Activated T-helper 2 cell treated with anti-CD3 and anti-CD28 coated beads, Interferon-gamma antibody, Interleukin-2, Interleukin-4, amounts not matched to agents 10 μg/mL and 5 μg/mL and 100 μg/mL, durations not matched to agents 14 hours and 24 hours and 36 hours (primary cell): ENCODE data around the gene MREG. TPM values are rescaled to one million over a fixed set of nuclear protein-coding genes. Genes with fewer than 3 reads are reported as not detected.
"Not testable (repeated sequence)": the region's sequence is repeated elsewhere in the genome, so short reads cannot be mapped to it uniquely, and the experiment has no call there.

Source experiments
- DNase-seq: peaks from one replicate; pipeline ENCODE4 v3.0.0; 2021; ENCODE audit warnings: low spot score
- H3K27ac Mint-ChIP-seq: one replicate; pipeline ENCODE4 v1.8.0; 2021; ENCODE audit warnings: mixed read lengths
- H3K27me3 Mint-ChIP-seq: one replicate; pipeline ENCODE4 v1.8.0; 2021; ENCODE audit warnings: low read depth, mixed read lengths
- H3K36me3 Mint-ChIP-seq: one replicate; pipeline ENCODE4 v1.8.0; 2021; ENCODE audit warnings: low read depth, mixed read lengths
- H3K4me1 Mint-ChIP-seq: one replicate; pipeline ENCODE4 v1.8.0; 2021; ENCODE audit warnings: low read depth, mixed read lengths
- H3K4me3 Mint-ChIP-seq: one replicate; pipeline ENCODE4 v1.8.0; 2021; ENCODE audit warnings: low read depth, mild to moderate bottlenecking, moderate library complexity, mixed read lengths
- H3K9me3 Mint-ChIP-seq: one replicate; pipeline ENCODE4 v1.8.0; 2021; ENCODE audit warnings: mixed read lengths
- intact Hi-C: fragments of 100-400 bp; cut with micrococcal nuclease; formaldehyde crosslinking; loops from one replicate; pipeline ENCODE4 v1.15.1; 2023
- total RNA-seq: library from RNA; stranded (reverse); gene quantifications from 2 replicates; pipeline ENCODE4 v1.2.3, GENCODE V29; 2022

The MREG gene
- total RNA-seq, 1 donor from 2014 or later = 15.3 TPM

GRCh38 chr2:216015722-216016464 is 2.5 kb upstream of the MREG start:
- Mint-ChIP-seq H3K36me3 (no peaks in the 10 kb centered on the region), H3K4me3 (peak overlapping the region; percentile 1), H3K4me1 (peaks cover 50% of the 10 kb centered on the region), H3K27me3 (no peaks in the 10 kb centered on the region), H3K9me3 (no peaks in the 10 kb centered on the region), H3K27ac (peak overlapping the region; percentile 64)
- peak; percentile 53 for DNase-seq
- intact Hi-C loops = loop anchor here (1.0 to 10.0 kb wide), 4 partner anchors 10 to 271 kb away; no protein-coding TSS in a partner anchor

DNA sequence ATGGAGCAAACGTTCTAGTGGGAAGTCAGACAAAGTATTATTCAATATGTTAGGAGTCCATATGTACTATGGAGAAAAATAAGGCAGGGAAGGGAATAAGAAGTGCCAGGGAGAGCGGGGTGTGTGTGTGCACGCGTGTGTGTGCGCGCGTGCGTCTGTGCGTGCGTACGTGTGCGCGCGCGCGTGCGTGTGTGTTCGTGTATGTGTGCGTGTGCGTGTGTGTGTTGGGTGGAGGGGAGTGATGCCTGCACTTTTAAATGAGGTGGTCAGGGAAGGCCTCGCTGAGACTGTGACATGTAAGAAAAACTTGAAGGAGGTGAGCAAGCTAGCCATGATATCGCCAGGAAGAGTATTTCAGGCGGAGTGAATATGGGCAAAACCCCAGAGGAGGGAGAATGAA is 1.6 kb upstream of the MREG start:
- intact Hi-C loops = loop anchor here (10.0 kb wide), 1 partner anchor 270 kb away; no protein-coding TSS in a partner anchor
- peak overlapping the region; percentile 64 for H3K27ac Mint-ChIP-seq
- no peaks in the 10 kb centered on the region for H3K9me3 Mint-ChIP-seq
- no peaks in the 10 kb centered on the region for H3K36me3 Mint-ChIP-seq
- H3K4me3 Mint-ChIP-seq = no peak overlapping the region
- DNase-seq = no peak
- peaks cover 50% of the 10 kb centered on the region for H3K4me1 Mint-ChIP-seq
- H3K27me3 Mint-ChIP-seq = no peaks in the 10 kb centered on the region

- H3K4me3 Mint-ChIP-seq = peak overlapping the region; percentile 52
- H3K4me1 Mint-ChIP-seq = peaks cover 54% of the 10 kb centered on the region
- no peaks in the 10 kb centered on the region for H3K36me3 Mint-ChIP-seq
- H3K27me3 Mint-ChIP-seq = no peaks in the 10 kb centered on the region
- H3K27ac Mint-ChIP-seq = peak overlapping the region; percentile 32
- no peaks in the 10 kb centered on the region for H3K9me3 Mint-ChIP-seq
- DNase-seq = no peak
- intact Hi-C loops = loop anchor here (10.0 kb wide), 1 partner anchor 269 kb away; no protein-coding TSS in a partner anchor
These were observed 655 bp upstream of the MREG start for GRCh38 chr2:216014006-216014405.

GRCh38 chr2:216012830-216013079 is 596 bp downstream of the MREG start:
- no peak for DNase-seq
- intact Hi-C loops = loop anchor here (2.0 to 10.0 kb wide), 2 partner anchors 62 to 268 kb away; no protein-coding TSS in a partner anchor
- peak overlapping the region; percentile 53 for H3K27ac Mint-ChIP-seq
- H3K4me1 Mint-ChIP-seq = peaks cover 51% of the 10 kb centered on the region
- H3K4me3 Mint-ChIP-seq = peak overlapping the region; percentile 90
- H3K9me3 Mint-ChIP-seq = no peaks in the 10 kb centered on the region
- H3K36me3 Mint-ChIP-seq = no peaks in the 10 kb centered on the region
- no peaks in the 10 kb centered on the region for H3K27me3 Mint-ChIP-seq

- Mint-ChIP-seq H3K27ac (peak overlapping the region; percentile 53), H3K9me3 (no peaks in the 10 kb centered on the region), H3K36me3 (no peaks in the 10 kb centered on the region), H3K27me3 (no peaks in the 10 kb centered on the region), H3K4me1 (peaks cover 47% of the 10 kb centered on the region), H3K4me3 (peak overlapping the region; percentile 90)
- intact Hi-C loops = loop anchor here (2.0 to 10.0 kb wide), 2 partner anchors 61 to 267 kb away; no protein-coding TSS in a partner anchor
- no peak for DNase-seq
These were observed 1.1 kb downstream of the MREG start for GRCh38 chr2:216012133-216012829.

DNA sequence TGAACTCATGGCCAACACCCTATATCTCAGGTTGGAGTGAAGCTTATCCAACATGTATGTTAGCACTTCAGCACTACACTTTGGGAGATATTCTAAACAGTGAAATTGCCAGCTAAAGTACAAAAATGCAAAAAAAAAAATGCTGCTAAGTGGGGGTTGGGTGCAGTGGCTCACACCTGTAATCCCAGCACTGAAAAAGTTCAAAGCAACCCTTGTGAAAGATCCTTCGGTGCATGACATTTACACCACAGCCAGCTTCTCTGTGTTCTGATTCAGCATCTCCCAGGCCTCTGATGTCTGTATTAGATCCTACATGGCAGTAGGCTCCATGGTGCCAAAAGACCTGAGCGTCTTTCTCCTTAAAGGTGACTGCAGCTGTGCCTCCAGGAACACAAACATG is 4.1 kb downstream of the MREG start:
- not testable (repeated sequence) for H3K9me3 Mint-ChIP-seq, DNase-seq, H3K27ac Mint-ChIP-seq, H3K4me3 Mint-ChIP-seq, H3K36me3 Mint-ChIP-seq, H3K27me3 Mint-ChIP-seq
- H3K4me1 Mint-ChIP-seq = peaks cover 46% of the 10 kb centered on the region
- intact Hi-C loops = loop anchor here (5.0 kb wide), 1 partner anchor 42 kb away; no protein-coding TSS in a partner anchor

DNA sequence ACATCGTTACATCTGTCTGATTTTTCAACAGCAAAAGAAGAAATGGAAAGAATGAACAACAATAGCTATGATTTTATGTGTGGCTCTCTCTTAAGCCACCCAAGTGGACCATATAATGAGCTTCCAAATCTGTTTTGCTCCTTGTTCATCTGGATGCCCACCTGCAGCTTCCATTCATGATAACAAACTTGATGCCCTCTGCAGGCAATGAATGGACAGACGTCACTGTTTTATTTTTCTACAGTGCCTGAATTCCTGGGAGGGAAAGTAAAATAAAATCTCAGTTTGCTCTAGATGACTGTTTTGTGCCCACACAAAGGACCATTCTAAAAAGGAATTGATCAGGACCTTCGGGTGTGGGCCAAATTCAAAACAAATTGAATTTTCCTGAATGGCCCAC is 5.0 kb downstream of the MREG start:
- no peaks in the 10 kb centered on the region for H3K9me3 Mint-ChIP-seq
- intact Hi-C loops = loop anchor here (5.0 kb wide), 1 partner anchor 41 kb away; no protein-coding TSS in a partner anchor
- H3K27me3 Mint-ChIP-seq = no peaks in the 10 kb centered on the region
- H3K36me3 Mint-ChIP-seq = peaks cover 7% of the 10 kb centered on the region
- H3K4me1 Mint-ChIP-seq = peaks cover 51% of the 10 kb centered on the region
- H3K27ac Mint-ChIP-seq = no peak overlapping the region
- no peak for DNase-seq
- no peak overlapping the region for H3K4me3 Mint-ChIP-seq

GRCh38 chr2:216006164-216006663 is 7.1 kb downstream of the MREG start:
- Mint-ChIP-seq H3K36me3 (peaks cover 8% of the 10 kb centered on the region), H3K4me3 (peak overlapping the region; percentile 62), H3K4me1 (peaks cover 47% of the 10 kb centered on the region), H3K27ac (peak overlapping the region; percentile 96), H3K27me3 (no peaks in the 10 kb centered on the region), H3K9me3 (no peaks in the 10 kb centered on the region)
- DNase-seq = peak; percentile 27
- intact Hi-C loops = loop anchor here (1.0 to 5.0 kb wide), 3 partner anchors 10 to 39 kb away; no protein-coding TSS in a partner anchor

DNA sequence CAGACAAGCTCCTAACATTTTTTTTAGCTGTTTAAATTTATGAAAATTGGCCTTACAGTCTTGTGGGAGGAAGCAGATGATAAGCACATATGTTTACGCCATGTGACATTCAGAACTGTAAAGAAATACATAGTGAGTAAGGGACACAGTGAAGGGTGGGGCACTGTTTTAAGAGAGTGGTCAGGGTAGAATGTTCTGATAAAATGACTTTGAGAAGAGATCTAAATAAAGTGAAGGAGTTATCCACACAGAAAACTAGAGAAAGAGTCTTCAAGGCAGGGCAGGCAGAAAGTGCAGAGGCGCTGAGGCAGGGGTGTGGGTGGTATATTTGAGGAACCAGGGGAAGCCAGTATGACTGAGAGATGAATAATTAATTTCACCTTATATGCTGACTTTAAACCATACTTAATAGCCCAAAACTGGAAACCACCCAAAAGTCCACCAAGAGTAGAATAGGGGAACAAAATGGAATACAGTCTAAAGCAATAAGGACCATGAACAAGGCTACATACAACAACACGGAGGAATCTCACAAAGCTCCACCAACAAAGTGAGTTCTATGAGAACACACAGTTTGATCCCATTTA is 8.6 kb downstream of the MREG start:
- Mint-ChIP-seq H3K4me3 (peak overlapping the region; percentile 38), H3K27ac (peak overlapping the region; percentile 78), H3K27me3 (no peaks in the 10 kb centered on the region), H3K36me3 (peaks cover 8% of the 10 kb centered on the region), H3K9me3 (no peaks in the 10 kb centered on the region), H3K4me1 (peaks cover 44% of the 10 kb centered on the region)
- DNase-seq = no peak
- intact Hi-C loops = loop anchor here (5.0 kb wide), 1 partner anchor 37 kb away; no protein-coding TSS in a partner anchor

- Mint-ChIP-seq H3K27me3 (no peaks in the 10 kb centered on the region), H3K36me3 (peaks cover 8% of the 10 kb centered on the region), H3K4me1 (peaks cover 42% of the 10 kb centered on the region), H3K9me3 (no peaks in the 10 kb centered on the region), H3K4me3 (no peak overlapping the region), H3K27ac (peak overlapping the region; percentile 78)
- no peak for DNase-seq
- intact Hi-C loops = no loop called here
These were observed 9.3 kb downstream of the MREG start for GRCh38 chr2:216003876-216004696.

GRCh38 chr2:216002693-216003092 is 10.7 kb downstream of the MREG start:
- intact Hi-C loops = no loop called here
- H3K4me1 Mint-ChIP-seq = peaks cover 41% of the 10 kb centered on the region
- no peak for DNase-seq
- H3K27me3 Mint-ChIP-seq = no peaks in the 10 kb centered on the region
- peak overlapping the region; percentile 60 for H3K27ac Mint-ChIP-seq
- H3K9me3 Mint-ChIP-seq = no peaks in the 10 kb centered on the region
- no peak overlapping the region for H3K4me3 Mint-ChIP-seq
- H3K36me3 Mint-ChIP-seq = peaks cover 9% of the 10 kb centered on the region

GRCh38 chr2:216002101-216002678 is 11.2 kb downstream of the MREG start:
- H3K4me1 Mint-ChIP-seq = peaks cover 45% of the 10 kb centered on the region
- DNase-seq = no peak
- intact Hi-C loops = no loop called here
- H3K9me3 Mint-ChIP-seq = no peaks in the 10 kb centered on the region
- no peak overlapping the region for H3K4me3 Mint-ChIP-seq
- H3K36me3 Mint-ChIP-seq = peaks cover 13% of the 10 kb centered on the region
- peak overlapping the region; percentile 60 for H3K27ac Mint-ChIP-seq
- no peaks in the 10 kb centered on the region for H3K27me3 Mint-ChIP-seq
